GM18858 (cell line): Measurements from ENCODE around the gene MARCHF9.
A peak's percentile ranks its signal among the peaks of the same experiment; 100 is the strongest.
"Not testable (repeated sequence)": the region's sequence is repeated elsewhere in the genome, so short reads cannot be mapped to it uniquely, and the experiment has no call there.

Experiments used
- ATAC-seq: cut with Tn5 transposase; IDR thresholded peaks from one replicate; pipeline ENCODE4 v1.9.1; 2021; ENCODE audit not compliant: unreplicated experiment

MARCHF9 gene

GRCh38 chr12:57754411-57755193 lies at the start of gene MARCHF9:
TSS of gene MARCHF9 (plus strand) at chr12:57755103. CDS start at chr12:57755529, 426 bp downstream.
- peak; percentile 29 for ATAC-seq

GRCh38 chr12:57707250-57707649 lies 47.7 kb upstream of the MARCHF9 start:
- no peak for ATAC-seq

GRCh38 chr12:57708296-57708695 lies 46.6 kb upstream of the MARCHF9 start:
- no peak for ATAC-seq

- no peak for ATAC-seq
Measured at GRCh38 chr12:57712701-57713100, 42.2 kb upstream of the MARCHF9 start.

GRCh38 chr12:57713209-57713608 lies 41.7 kb upstream of the MARCHF9 start:
- no peak for ATAC-seq

GRCh38 chr12:57715036-57715748 lies 39.7 kb upstream of the MARCHF9 start:
- ATAC-seq: not testable (repeated sequence)

GRCh38 chr12:57715786-57716185 lies 39.1 kb upstream of the MARCHF9 start:
- ATAC-seq: no peak

GRCh38 chr12:57716305-57716704 lies 38.6 kb upstream of the MARCHF9 start:
- ATAC-seq: no peak

GRCh38 chr12:57717131-57717530 lies 37.8 kb upstream of the MARCHF9 start:
- no peak for ATAC-seq

- ATAC-seq: no peak
Measured at GRCh38 chr12:57717846-57718640, 36.9 kb upstream of the MARCHF9 start.

GRCh38 chr12:57718641-57719528 lies 36.0 kb upstream of the MARCHF9 start:
- no peak for ATAC-seq

- ATAC-seq: no peak
Measured at GRCh38 chr12:57719777-57720605, 34.9 kb upstream of the MARCHF9 start.

- no peak for ATAC-seq
Measured at GRCh38 chr12:57720606-57721595, 34.0 kb upstream of the MARCHF9 start.

- ATAC-seq: not testable (repeated sequence)
Measured at GRCh38 chr12:57721846-57722608, 32.9 kb upstream of the MARCHF9 start.

- no peak for ATAC-seq
Measured at GRCh38 chr12:57722716-57723629, 31.9 kb upstream of the MARCHF9 start.

GRCh38 chr12:57723630-57723962 lies 31.3 kb upstream of the MARCHF9 start:
- no peak for ATAC-seq
